GM12892 (cell line): Measurements from ENCODE around the gene ATRIP. TPM values are rescaled to one million over a fixed set of nuclear protein-coding genes. Genes with fewer than 3 reads are reported as not detected.
"Not testable (repeated sequence)": the region's sequence is repeated elsewhere in the genome, so short reads cannot be mapped to it uniquely, and the experiment has no call there.

Experiments
- DNase-seq: peaks from one replicate; pipeline ENCODE4 v3.0.0; 2011; ENCODE audit not compliant: insufficient read length
- FAIRE-seq: peaks from 2 replicates; lab custom pipeline; 2011; peaks lifted over from hg19 to GRCh38; lab: Jason Lieb, UNC
- POLR2A ChIP-seq: IDR thresholded peaks from 2 replicates; pipeline ENCODE4 v1.6.1; 2011; ENCODE audit warnings: low read depth, low read length, control low read depth
- POLR2AphosphoS5 ChIP-seq: IDR thresholded peaks from 2 replicates; pipeline ENCODE4 v1.6.1; 2011; ENCODE audit warnings: low read depth, low read length, control low read depth
- TAF1 ChIP-seq: IDR thresholded peaks from 2 replicates; pipeline ENCODE4 v1.6.1; 2011; ENCODE audit warnings: low read depth, mild to moderate bottlenecking, control low read depth, low read length, borderline replicate concordance
- polyA plus RNA-seq: library from polyadenylated mRNA; unstranded; fragments of >200 nt; gene quantifications from one replicate; pipeline ENCODE4 v1.2.1, GENCODE V29; 2012; ENCODE audit warnings: missing spikeins, inconsistent platforms; ENCODE audit not compliant: missing spikeins

ATRIP gene
- polyA plus RNA-seq = 7.4 TPM

DNA sequence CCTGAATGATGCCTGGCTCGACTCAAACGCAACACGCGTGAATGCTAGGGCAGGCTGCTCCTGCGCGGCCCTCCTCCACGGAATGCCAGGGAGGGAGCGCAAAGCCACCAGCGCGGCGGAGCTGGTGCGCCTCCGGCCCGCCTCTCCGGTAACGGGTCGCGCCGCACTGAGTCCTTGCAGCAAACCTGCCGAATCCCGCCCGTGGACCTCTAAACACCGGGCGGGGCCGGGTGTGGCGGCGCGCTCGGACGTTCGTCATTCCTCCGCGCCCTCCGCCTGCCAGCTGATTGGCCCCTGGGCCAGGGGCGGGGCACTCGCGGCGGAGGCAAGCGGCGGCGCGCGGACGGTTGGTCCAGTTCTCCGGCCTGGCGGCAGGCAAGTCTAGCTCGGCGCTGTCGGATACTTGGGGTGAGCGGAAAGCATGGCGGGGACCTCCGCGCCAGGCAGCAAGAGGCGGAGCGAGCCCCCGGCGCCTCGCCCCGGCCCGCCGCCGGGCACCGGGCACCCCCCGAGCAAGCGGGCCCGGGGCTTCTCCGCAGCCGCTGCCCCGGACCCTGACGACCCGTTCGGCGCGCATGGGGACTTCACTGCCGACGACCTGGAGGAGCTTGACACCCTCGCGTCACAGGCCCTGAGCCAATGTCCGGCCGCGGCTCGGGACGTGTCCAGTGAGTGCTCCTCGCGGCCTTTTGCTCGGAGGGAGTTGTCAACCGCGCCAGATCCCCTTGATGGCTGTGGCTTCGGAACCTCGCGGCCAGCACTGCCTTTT lies at the start of gene ATRIP:
Gene ATRIP (plus strand): TSS at position 313 of the 769 bp plus-strand sequence. CDS start 109 bp downstream, at position 422.
- FAIRE-seq (peak; percentile 91), DNase-seq (peak; percentile 94)
- TF ChIP-seq POLR2A (peak; percentile 97), POLR2AphosphoS5 (peak; percentile 83), TAF1 (peak; percentile 90)

DNA sequence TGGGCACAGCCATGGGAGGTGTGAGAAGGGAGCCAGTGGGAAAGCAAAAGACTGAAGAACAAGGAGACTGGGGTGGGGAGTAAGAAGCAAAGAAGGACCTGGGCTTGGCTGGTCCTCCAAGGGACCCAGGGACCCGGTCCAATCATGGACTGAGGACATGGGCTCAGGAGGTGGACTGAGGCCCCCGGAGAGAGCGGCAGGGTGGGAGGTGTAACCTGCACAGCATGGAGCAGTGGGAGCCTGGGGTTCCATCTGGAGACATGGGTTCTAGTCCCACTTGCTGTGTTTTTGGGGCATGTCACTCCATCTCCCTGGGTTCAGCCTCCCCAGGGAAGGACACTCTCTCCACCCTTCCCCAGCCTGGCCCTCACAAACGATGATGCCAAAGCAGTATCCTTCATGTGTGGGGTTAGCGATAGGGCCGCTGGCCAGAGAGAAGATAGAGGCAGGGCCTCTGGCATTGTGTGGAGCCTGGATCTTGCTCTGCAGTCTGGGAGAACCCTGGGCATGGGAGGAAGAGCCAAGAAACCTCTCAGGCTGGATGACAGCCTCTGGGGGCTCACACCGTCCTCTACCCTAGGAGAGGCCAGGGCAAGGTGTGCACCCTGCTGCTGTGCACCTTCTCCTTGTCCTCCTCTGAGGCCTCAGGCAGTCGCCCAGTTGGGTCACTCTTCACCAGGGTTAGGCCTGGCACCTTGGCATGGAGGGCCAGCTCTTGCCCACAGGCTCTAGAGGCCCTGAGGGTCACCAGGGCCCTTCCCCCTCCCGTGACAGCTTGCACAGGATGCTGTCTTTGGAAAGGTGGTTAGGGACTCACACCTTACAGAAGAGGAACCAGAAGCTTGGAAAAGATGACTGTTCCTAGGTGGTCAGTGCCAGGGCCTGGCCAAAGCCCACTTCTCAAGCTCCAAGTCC lies 48.5 kb upstream of the ATRIP start:
- TF ChIP-seq TAF1 = no peak
- TF ChIP-seq POLR2A = no peak
- no peak for TF ChIP-seq POLR2AphosphoS5

DNA sequence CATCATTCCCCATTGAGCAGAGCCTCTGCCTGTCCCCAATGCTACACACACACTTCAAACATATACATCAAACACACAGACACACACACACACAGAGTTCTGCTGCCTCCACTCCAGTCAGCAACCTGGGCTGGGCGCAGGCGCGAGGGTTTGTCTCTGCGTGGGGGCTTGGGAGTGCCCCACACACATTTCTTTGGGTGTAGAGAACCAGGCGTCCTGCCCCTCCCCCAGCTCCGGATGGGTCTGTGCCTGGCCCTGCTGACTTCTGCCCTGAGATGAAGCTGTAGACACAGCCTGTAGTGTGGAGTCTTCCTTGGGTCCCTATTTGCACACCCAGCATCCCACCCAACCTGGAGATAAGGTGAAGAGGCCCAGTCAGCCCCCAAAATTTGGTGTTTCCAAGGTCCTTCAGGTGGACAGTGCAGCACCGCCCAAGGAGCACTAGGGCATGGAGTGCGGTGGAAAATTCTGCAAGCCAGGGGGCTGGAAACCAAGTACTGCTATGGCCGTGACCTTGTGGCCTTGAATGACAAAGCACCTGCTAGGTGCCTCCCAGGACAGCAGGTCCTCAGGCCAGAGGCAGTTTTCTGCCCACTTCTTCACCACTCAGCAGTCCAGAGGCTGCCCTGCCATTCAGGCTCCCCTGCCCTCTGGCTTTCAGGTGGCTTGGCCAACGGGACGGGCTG lies 47.7 kb upstream of the ATRIP start:
- TF ChIP-seq POLR2A (no peak), POLR2AphosphoS5 (no peak), TAF1 (no peak)
- DNase-seq = no peak
- FAIRE-seq = no peak

More for the DNA sequence above, 48.5 kb upstream of the ATRIP start:
- no peak for DNase-seq
- no peak for FAIRE-seq

DNA sequence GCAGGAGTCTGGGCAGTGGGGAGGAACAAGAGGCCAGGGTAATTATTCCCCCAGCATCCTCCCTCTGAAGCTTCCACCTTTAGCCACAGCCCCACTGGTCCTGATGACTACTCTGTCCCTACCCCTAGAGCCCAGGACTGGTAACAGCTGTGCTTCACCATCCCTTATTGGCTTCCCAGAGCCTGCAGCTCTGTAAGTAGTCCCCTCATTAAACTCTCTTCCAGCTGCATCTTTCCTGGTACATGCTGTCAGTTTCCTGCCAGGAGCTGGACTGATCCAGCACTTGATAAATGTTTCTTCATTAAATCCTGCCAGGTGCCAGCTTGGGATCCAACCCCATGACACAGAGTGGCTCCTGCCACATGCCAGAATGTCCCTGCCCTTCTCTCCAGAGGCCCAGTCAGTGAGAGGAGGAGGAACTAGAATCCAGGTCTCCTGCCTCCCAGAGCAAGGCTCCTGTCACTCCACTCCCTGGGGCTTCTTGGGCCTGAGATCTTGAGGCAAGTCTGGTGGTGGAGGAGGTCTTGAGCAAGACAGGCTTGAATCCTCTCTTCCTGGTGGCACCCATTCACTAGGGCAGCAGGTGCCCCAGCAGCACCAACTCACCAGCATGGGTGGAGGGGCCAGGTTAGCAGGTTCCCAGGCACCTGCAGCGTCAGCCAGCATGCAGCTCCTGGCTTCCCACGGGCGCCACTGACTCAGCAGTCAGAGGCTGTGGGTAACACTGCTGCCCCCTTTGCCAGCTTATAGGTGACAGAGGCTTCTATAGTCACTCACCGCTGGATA lies 47.0 kb upstream of the ATRIP start:
- TF ChIP-seq TAF1 = no peak
- no peak for TF ChIP-seq POLR2AphosphoS5
- TF ChIP-seq POLR2A = no peak
- DNase-seq = no peak

DNA sequence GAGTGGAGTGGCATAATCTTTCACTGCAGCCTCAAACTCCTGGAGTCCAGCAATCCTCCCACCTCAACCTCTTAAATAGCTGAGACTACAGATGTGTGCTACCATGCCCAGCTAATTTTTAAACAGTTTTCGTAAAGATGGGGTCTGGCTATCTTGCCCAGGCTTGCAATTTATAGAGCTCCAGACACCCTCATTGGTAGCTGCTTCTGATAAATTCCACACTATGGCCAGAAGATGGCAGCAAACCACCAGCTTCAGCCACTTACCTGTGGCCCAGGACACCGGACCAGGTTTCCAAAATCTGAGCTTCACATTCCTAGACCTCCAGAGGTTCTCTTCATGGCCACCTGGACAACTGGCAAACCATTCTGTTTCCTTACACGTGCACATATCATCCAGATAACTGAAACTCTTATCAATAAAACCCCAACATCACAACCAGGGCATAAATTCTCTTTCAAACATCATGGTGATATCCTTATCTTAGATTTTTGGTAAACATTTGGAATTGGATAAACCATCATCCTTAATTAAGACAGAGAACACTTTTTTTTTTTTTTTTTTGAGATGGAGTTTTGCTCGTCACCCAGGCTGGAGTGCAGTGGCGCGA lies 45.6 kb upstream of the ATRIP start:
- peak; percentile 96 for FAIRE-seq
- TF ChIP-seq POLR2AphosphoS5 (no peak), POLR2A (no peak), TAF1 (no peak)
- peak; percentile 79 for DNase-seq

More for the DNA sequence above, 47.0 kb upstream of the ATRIP start:
- FAIRE-seq = no peak

DNA sequence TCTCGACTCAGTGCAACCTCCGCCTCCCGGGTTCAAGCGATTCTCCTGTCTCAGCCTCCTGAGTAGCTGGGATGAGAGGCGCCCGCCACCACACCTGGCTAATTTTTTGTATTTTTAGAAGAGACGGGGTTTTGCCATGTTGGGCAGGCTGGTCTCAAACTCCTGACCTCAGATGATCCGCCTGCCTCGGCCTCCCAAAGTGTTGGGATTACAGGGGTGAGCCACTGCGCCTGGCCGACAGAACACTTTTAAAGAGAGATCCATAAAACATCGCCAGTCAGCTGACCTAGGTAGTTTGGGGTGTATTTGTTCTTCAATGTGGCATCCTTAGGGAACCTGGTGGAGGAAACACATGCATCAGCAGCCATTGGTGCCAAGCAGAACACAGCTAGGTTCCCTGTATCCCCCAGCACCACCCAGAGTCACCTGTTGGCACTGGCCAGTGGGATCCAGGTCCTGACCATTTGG lies 45.1 kb upstream of the ATRIP start:
- FAIRE-seq = not testable (repeated sequence)

DNA sequence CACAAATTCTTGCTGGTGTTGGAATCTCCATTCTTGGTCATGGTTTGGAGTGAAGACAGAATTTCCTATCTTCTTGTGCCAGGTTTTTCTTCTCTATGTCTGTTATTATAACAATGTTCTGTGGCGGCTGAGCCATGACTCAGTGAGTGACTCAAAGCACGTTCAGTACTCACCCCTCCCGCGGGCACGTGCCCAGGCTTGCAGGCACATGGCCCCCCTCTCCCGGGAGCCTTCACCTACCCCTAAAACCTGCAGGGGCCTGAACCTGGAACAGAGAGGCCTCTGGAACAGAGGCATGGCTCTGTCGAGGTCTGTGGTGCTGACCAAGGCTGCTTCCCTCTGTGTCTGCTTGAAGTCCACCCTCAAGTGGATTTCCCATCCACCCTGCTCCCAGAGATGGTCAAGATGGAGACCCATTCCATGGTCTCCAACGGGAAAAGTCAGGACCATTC lies 44.2 kb upstream of the ATRIP start:
- DNase-seq = no peak
- no peak for FAIRE-seq

More for the DNA sequence above, 45.1 kb upstream of the ATRIP start:
- not testable (repeated sequence) for DNase-seq

DNA sequence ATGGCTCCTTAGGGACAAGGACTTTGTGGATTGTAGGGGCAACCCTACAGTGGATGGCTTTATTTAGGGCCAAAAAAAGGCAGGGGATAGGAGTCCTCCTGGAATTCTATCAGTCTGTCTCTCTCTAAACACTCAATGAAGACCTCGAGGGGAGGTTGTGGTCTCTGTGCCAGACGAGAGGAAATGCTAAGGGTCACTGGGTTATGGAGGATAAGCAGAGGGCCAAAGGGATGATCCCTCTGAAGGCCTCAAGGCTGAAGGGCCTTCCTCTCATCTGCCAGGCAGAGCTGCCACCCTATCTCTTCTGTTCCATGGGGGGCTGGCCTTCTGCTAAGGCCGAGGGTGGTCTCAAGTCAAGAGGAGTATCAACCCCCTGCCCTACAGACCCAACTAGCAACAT lies 43.6 kb upstream of the ATRIP start:
- TF ChIP-seq POLR2AphosphoS5 (no peak), TAF1 (no peak)
- no peak for FAIRE-seq
- no peak for DNase-seq

More for the DNA sequence above, 44.2 kb upstream of the ATRIP start:
- TF ChIP-seq TAF1 (no peak), POLR2A (no peak), POLR2AphosphoS5 (no peak)

DNA sequence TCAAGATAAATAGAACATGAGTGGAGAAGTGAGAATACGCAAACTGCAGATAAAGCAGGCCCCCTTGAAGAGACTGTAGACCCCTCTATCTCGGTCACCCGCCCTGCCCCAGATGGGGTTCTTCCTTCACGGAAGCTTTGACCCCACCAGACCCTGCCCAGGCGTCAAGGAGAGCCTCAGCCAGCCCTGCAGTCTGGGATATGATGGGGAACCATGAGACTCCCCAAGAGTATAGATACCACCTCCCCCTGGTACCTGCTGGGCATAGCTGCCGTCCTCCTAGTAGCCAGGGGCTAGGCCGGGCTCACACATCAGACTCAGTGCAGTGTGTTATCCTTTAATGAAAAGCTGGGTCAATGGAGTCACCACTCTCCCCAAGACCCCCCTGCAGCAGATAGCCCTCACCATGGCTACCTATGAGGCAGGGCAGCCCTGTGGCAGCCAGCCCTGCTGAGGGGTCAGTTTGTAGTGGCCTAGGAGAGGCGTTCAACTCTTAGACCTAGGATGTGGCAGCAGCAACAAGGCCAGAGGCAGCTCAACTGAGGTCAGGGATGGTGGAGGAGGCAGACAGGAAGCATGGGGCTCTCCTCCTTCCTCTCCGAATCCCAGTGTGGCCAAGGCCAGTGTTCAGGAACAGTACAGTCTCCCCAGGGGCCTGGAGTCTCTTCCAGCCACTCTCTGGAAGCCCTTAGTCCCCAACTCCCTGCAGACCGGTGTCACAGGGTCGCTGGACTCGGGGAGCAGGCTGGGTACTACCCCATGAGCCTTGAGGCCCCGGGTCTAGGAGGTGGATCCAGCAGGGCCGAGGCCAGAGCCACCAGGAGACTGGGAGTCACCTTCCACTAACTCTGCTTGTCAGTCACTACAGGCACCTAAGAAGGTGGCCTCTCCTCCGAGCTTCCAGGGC lies 42.8 kb upstream of the ATRIP start:
- TF ChIP-seq POLR2AphosphoS5 = no peak
- TF ChIP-seq TAF1 = no peak
- TF ChIP-seq POLR2A = no peak
- no peak for DNase-seq
- FAIRE-seq = no peak
